Measurements from ENCODE around the gene GRM2.
"Not testable (repeated sequence)": the region's sequence is repeated elsewhere in the genome, so short reads cannot be mapped to it uniquely, and the experiment has no call there.

The GRM2 gene

GRCh38 chr3:51729042-51729633, 22.3 kb downstream of the GRM2 start:
- DNase-seq = no peak

GRCh38 chr3:51733859-51734571, 27.1 kb downstream of the GRM2 start:
- no peak for DNase-seq

- no peak for DNase-seq
Measured at GRCh38 chr3:51734572-51734907, 27.7 kb downstream of the GRM2 start.

GRCh38 chr3:51735039-51735438, 28.2 kb downstream of the GRM2 start:
- DNase-seq = no peak

GRCh38 chr3:51735950-51736349, 29.1 kb downstream of the GRM2 start:
- DNase-seq = no peak

GRCh38 chr3:51739110-51739509, 32.2 kb downstream of the GRM2 start:
- DNase-seq = no peak

- DNase-seq = not testable (repeated sequence)
Measured at GRCh38 chr3:51742320-51742719, 35.5 kb downstream of the GRM2 start.

- not testable (repeated sequence) for DNase-seq
Measured at GRCh38 chr3:51742978-51743377, 36.1 kb downstream of the GRM2 start.

GRCh38 chr3:51747840-51748239, 41.0 kb downstream of the GRM2 start:
- DNase-seq = no peak

GRCh38 chr3:51748327-51748726, 41.5 kb downstream of the GRM2 start:
- no peak for DNase-seq

- no peak for DNase-seq
Measured at GRCh38 chr3:51750878-51751277, 44.0 kb downstream of the GRM2 start.

- no peak for DNase-seq
Measured at GRCh38 chr3:51751287-51751686, 44.4 kb downstream of the GRM2 start.

- not testable (repeated sequence) for DNase-seq
Measured at GRCh38 chr3:51753763-51754750, 47.2 kb downstream of the GRM2 start.

GRCh38 chr3:51759203-51759602, 52.3 kb downstream of the GRM2 start:
- DNase-seq = no peak

Data from activated CD8-positive, alpha-beta memory T cell treated with anti-CD3 and anti-CD28 coated beads for 24 hours (primary cell).